Hematopoietic multipotent progenitor cell treated with erythropoietin and hydrocortisone succinate and interleukin-3 and kit ligand, for 15 days (in vitro differentiated cells): ENCODE measurements around the gene DEF6.

Source experiments
- DNase-seq: peaks from one replicate; pipeline ENCODE4 v3.0.0-alpha.2; 2015; ENCODE audit warnings: low spot score

The DEF6 gene

DNA sequence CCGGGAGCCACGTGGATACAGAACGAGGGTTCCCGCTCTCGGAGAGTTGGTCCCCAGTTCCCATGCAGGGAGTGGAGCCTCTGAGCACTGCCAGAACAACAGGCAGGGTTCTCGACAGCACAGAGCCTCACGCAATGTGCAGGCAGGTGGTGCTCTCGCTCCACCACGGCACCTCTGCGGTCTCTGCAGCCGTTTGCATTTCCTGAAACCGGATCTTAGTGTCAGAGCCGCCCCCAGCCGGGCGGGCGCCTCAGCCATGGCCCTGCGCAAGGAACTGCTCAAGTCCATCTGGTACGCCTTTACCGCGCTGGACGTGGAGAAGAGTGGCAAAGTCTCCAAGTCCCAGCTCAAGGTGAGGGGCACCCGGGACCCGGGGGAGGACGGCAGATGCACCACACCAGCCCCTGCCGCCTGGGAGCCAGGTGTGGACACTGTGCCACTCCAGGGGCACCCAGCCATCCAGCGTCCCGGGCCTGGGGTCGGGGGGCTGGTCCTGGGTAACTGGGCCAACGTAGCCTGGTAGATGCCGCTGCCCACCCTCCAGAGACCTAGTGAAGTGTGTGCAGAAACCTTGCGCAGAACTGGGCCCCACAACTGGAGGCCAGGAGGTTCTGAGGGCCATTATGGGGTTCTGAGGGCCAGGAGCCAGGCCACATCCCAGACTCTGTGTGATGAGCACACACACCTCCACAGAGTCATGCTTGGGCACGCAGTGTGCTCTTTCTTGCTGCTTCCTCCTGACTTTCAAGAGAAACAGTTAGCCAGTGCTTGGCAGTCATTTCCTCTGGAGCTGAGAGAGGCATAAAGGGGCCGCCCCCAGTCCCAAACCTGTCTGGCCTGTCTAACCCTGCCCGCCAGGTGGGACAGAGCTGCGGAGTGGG is at the start of gene DEF6:
TSS of gene DEF6 (plus strand) at position 218 of the 881 bp plus-strand sequence. CDS start at position 257, 39 bp downstream.
- peak; percentile 20 for DNase-seq

GRCh38 chr6:35248300-35248699 is 49.3 kb upstream of the DEF6 start:
- no peak for DNase-seq

GRCh38 chr6:35248965-35249364 is 48.7 kb upstream of the DEF6 start:
- DNase-seq: no peak

DNA sequence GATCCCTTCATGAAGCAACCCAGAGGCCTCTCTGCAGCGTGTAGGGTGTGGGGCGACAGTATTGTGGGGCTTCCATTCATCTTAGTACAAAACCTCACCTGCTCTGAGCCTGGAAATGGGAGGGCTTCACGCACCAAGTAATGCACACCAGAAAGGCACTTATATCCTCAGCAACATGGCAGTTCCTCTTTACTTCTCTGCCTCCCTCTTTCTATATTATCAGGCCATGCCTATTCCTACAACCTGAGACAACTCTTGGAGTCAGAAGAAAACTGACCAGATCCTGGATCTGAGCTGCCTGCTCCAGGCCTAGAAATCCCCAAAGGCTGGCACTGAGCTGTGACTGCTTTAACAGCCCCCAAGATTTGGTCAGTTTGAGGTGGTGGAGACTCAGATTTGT is 45.7 kb upstream of the DEF6 start:
- DNase-seq: no peak

DNA sequence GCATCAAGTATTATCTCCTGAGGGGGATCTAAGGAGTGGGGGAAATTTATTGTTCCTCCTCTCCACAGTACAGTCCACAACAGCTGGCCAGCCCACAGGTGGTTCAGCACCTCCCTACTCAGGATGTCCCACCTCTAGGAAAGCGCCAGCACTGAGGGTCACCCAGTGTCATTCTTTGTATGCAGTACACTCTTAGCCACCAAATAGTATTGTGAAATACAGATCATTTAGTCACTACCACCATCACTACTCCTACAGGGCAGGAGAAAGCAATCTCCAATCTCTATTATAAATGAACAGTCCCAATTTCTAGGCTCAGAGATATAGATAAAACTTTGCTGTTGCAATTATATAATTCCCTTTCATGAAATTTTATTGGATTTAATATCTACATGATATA is 44.4 kb upstream of the DEF6 start:
- no peak for DNase-seq

DNA sequence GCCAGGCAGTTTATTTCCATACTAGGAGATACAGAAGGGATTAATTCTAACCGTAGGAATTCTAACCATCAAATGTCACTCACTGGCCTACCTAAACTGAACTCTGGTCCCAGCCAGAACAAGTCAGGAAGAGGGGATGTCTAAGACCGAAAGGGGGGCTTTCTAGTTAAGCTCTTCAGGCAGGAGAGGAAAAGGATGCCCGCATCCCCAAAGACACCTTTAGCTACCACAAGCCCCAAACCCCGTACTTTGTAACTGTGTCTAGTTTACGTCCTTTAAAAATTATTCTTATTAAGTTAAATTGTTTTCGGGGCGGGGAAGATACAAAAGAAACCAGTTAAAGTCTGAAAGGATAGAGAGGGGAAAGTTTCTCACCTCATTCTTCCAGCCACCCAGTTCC is 39.3 kb upstream of the DEF6 start:
- no peak for DNase-seq

DNA sequence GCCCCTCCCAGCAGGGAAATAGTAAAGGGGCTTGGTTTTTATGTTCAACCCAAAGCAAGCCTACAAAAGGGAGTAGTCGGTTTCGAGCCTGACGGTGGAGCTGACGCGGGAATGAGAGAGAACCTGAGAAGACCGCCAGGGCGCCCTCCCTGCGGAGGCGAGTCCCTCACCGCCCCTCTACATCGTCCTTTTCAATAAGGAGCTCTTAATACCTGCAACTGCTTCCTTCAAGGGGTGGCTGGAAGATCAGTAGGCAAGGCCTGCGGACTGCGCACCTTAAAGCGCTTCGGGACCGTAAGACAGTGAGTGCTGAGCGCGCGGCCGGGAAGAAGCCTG is 38.8 kb upstream of the DEF6 start:
- no peak for DNase-seq

DNA sequence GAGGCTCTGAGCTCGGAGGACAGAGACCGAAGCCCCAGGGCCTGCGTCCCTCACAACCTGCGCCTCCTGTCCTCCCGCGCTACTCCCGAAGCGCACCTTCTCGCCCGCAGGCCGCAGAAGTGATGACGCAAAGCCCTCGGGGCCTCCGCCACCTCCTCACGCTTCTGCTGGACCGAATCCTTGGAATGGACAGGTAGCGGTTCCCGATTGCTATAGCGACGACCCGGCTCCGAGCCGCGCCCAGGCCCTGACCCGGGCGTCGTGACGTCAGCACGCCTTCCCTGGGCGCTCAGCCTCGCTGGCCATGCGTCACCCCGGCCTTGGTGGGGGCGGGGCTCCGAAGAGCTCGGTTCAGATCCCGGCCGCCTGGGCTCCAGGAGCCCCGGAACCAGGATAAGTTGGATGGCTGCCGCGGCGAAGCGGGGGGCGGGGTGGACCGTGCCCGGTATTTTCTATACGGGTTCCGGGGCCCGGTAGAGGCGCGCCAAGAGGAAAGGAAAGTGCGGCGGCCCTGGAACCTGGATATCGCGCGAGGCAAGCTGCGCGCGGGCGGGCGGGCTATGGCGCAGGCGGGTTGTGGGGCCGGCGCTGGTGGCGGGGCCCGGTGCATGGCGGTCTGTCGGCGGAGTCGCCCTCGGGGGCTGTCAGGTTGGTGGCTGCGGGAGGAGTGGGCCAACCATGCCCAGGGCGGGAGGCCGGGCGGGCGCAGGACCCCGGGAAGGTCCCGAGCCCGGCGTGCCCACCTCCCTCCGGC is 38.2 kb upstream of the DEF6 start, which contains the start of gene ZNF76:
TSS of gene ZNF76 (plus strand) at position 542 of the 754 bp plus-strand sequence. CDS start 21,417 bp downstream, outside the sequence.
- peak; percentile 95 for DNase-seq

DNA sequence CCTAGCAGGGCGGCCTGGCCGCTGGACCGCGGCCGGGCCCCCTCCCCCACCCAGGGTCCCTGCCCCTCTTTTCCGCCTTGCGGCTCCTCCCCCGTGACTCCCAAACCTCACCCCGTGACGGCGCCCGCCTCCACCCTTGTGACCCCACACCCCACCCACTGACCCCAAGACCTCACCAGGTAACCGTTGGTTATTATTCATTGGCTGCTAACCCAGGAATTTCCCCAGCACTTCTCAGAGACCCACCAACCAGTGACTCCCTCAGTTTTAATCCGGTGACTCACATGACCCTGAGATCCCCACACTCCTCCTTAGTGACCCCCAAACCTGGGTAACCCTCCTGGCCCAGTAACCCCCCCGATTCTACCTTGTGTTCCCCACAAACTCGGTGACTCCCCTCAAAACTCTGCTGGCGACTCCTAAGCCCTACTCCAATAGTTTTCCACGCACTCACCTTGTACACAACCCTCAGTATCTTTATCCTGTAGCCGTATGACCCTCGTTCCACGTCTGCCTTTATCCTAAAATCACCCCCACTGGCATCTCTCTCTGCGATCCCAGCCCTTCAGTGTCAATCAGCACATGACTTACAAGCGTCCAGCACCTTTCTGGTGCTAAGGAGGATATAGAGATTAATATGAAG is 37.5 kb upstream of the DEF6 start:
- peak; percentile 42 for DNase-seq

DNA sequence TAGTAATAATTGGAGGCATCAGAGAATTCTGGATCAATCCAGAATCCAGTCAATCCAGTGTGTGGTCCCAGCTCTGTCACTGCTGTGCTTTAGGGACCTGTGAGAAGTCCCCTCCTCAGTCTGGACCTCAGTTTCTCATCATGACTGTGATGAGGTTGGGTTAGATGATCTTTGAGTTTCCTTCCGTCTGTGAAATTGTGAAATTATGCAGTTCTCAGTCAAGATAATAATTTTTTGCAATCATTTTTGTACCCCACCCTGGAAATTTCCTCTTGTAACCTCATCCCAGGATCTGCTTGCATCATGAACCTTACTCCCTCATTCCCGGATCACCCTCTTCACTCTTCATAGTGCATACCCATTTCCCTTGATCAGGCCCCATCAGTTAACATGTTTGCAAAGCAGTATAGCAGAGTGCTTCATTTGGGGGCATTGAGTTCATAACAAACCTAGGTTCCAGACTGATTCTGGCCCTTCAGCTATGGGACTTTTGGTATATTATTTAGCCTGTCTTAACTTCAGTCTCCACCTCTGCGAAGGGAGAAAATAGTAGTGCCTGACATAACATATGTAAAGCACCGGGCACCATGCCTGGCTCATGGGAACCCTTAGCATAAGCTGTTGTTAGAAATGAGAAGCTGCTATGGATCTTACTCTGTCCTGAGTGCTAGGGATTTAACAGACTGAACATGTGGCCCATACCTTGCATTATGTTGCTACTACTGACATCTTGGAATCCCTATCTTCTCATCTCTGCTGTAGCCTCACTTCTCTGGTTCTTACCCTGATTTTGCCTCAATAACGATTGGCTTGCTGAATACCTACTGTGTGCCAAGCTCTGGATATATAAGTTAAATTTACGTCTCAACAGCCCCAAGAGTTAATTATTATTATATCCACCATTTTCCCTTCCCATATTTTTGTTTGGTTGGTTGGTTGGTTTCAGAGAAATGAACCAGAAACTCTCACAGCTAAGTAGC is 36.7 kb upstream of the DEF6 start:
- DNase-seq: no peak

DNA sequence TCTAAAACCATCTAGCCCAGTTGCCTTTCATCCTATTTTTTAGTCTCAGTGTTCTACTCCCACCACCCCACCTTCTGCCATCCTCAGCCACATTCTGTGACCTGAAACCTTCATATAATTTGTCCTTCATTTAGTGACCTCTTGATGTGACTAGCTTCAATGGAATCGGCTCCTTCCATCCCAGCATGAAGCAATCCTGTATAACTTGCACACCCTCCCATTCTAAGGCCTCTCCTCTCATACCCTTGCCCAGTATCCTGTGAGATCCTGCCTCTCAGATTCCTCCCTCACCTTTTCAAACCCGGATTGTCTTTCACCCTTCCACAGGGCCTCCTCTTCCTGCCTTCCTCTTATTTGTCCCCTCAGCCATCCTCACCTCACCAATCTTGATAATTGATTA is 35.0 kb upstream of the DEF6 start:
- DNase-seq: no peak

DNA sequence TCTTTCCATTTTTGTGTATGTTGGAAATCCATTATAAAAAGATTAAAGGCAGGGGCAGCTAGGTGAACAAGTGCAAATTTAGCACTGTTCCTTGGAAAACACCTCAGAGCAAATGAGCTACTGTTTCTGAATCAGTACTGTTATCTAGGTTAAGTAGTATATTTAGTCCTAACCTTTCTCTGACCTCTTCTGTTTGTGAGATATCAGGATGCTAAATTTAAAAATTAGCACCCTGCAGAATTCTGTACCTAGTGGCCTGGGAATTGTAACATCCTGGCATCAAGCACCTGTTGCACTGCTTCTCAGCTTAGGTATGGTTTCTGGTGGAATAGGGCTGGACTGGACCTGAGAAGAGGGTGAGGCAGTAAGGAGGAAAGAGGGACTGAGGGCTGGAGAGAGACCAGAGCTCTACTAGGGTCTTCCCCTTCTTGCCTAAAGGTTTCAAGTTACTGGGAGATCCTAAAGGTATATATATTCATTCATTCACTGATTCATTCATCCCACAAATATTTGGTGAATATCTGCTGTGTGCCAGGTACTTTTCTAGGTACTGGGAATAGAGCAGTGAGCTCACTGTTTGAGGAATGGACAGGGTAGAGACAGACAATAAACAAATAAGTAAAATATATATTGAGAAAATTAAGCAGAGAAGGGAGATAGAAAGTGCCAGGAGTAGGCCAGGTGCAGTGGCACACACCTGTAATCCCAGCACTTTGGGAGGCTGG is 32.9 kb upstream of the DEF6 start:
- no peak for DNase-seq

DNA sequence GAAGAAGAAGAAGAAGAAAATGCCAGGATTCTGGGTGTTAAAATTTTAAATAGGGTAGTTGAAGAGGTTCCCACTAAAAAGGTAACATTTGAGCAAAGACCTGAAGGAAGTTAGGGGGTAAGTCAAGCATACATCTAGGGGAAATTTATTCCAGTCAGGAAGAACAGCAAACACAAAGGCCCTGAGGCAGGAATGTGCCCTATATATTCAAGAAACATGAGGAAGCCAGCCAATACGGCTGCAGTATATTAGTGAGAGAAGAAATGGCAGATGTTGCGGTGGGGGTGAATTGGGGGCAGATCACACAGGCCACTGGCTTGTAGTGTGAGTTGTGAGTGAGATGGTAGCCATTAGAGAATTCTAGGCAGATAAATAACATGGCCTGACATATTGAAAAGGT is 32.1 kb upstream of the DEF6 start:
- no peak for DNase-seq

- no peak for DNase-seq
These were observed 30.2 kb upstream of the DEF6 start for GRCh38 chr6:35267446-35267845.

DNA sequence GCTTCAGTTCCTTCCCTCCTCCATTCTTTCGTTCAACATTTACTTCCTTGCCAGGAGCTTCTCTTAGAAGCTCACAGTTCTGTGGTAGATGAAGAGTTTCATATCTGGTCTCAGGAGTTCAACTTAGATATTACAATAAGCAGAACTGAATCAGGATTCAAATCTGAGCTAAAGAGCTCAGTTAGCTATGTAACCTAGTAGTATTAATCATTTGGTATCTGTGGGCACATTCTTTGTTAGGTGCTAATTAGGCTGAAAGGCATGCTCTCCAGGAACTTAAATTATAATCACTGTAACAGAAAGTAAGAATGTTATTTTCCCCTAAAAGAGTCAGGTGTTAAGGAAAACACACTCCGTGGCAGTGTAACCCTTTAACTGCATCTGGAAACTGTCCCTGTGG is 29.7 kb upstream of the DEF6 start:
- DNase-seq: no peak

DNA sequence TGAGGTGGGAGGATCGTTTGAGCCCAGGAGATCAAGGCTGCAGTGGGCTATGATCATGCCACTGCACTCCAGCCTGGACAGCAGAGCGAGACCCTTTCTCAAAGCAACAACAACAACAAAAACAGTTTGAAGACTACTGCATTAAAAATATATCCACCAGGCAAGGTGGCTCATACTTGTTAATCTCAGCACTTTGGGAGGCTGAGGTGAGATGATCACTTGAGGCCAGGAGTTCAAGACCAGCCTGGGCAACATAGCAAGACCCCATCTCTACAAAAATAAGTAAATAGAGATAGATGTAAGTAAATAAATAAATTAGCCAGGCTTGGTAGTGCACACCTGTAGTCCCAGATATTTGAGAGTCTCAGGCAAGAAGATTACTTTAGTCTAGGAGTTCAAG is 25.6 kb upstream of the DEF6 start:
- no peak for DNase-seq

DNA sequence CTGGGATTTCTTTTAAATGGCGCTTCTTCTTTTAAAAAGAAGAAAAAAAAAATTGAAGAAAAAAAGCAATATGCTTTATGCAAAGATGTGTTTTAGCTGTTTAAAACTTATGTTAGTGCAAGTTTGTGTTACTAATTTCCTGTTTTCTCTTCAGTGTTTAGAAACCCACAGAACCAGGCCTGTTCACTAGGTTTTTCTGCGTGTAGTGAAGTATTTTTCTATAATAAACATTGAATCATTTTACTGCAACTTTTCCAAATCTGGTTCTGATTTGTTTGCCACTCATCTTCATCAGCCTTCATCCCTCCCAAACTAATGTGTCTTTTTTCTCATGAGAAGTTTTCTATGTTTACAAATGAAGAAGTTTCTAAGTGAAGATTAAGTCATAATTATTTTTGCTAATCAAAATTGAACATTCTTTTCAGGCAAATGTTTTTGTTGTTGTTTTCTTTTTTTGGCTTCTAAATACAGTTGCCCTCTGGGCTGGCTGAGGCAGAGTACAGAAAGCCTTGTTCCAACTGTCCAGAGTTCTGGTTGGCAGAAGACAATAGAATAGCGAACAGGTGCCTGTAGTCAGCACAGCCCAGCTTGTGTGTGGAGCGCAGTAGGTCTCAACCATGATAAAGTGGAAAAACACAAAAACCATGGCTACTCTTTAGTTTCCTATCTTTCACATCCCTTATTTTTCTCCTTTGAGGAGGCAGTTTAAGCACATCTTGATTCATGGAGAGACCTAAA is 23.6 kb upstream of the DEF6 start:
- no peak for DNase-seq

DNA sequence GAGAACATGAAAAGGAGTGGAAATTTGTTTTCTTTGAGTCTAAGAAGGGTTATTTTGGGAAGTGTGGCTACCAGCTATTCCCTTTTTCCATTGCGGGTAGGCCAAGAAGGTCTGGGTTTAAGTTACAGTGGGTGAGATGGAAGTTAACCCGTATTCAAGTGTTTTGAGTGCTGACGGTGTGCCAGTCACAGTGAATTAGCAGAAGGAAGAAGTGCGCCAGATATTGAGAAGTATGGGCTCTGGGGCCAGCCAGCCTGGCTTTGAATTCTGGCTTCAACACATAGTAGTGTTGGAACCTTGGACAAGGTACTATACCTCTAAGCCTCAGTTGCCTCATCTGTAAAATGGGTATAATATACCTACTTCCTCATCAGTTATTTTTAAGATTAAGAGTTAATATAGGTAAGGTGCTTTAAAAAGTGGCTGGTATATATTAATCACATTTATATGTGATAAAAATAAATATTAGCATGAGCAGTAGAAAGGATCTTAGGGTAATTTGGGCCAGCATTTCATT is 21.8 kb upstream of the DEF6 start:
- DNase-seq: no peak

DNA sequence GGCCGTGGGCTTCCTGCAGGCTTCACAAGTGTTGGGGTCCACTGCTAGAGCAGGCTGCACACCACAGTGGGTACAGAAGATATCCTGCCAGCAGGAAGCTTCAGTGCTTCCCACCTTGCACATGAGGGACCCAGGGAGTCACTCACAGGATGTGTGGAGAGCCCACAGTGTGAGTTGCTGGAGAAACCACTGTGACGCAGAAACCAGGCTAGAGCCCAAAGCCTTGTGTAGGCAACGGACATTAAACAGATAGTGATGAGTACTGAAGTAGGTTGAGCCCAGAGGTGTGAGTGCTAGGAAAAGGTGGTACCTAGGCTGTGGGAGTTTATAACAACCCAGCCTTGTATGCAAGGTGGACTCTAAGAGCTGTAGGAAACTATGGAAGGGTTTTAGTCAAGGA is 18.9 kb upstream of the DEF6 start:
- DNase-seq: no peak

GRCh38 chr6:35280903-35281302 is 16.7 kb upstream of the DEF6 start:
- DNase-seq: no peak
